SKM-1 (cell line): Measurements from ENCODE around the gene ALLC.

Experiments used
- DNase-seq: peaks from one replicate; lab custom pipeline; 2025; ENCODE audit not compliant: unreplicated experiment; lab: John Stamatoyannopoulos, UW

Gene ALLC

GRCh38 chr2:3639015-3639630 lies 18.9 kb upstream of the ALLC start:
- DNase-seq, result no peak

- DNase-seq, result no peak
Observed at GRCh38 chr2:3639653-3640052, 18.3 kb upstream of the ALLC start.

- no peak for DNase-seq
Observed at GRCh38 chr2:3641181-3641580, 16.8 kb upstream of the ALLC start.

- no peak for DNase-seq
Observed at GRCh38 chr2:3641841-3642421, 16.1 kb upstream of the ALLC start.

- no peak for DNase-seq
Observed at GRCh38 chr2:3642521-3643215, 15.3 kb upstream of the ALLC start.

GRCh38 chr2:3643371-3644245 lies 14.4 kb upstream of the ALLC start:
- no peak for DNase-seq

- no peak for DNase-seq
Observed at GRCh38 chr2:3644246-3644525, 13.8 kb upstream of the ALLC start.

GRCh38 chr2:3644891-3645605 lies 13.0 kb upstream of the ALLC start:
- no peak for DNase-seq

GRCh38 chr2:3645745-3646389 lies 12.1 kb upstream of the ALLC start:
- no peak for DNase-seq

- no peak for DNase-seq
Observed at GRCh38 chr2:3646446-3646845, 11.6 kb upstream of the ALLC start.

GRCh38 chr2:3647246-3647645 lies 10.8 kb upstream of the ALLC start:
- no peak for DNase-seq

- DNase-seq, result no peak
Observed at GRCh38 chr2:3647831-3648651, 10.0 kb upstream of the ALLC start.

- no peak for DNase-seq
Observed at GRCh38 chr2:3648652-3649177, 9.3 kb upstream of the ALLC start.

- no peak for DNase-seq
Observed at GRCh38 chr2:3649581-3649980, 8.4 kb upstream of the ALLC start.

- DNase-seq, result no peak
Observed at GRCh38 chr2:3650140-3650920, 7.7 kb upstream of the ALLC start.

GRCh38 chr2:3651691-3652648 lies 6.0 kb upstream of the ALLC start:
- DNase-seq, result no peak

GRCh38 chr2:3652896-3653625 lies 4.9 kb upstream of the ALLC start:
- no peak for DNase-seq
